ENCODE results near the gene BGN.

The BGN gene

GRCh38 chrX:153486171-153486570, 8.6 kb upstream of the BGN start:
- DNase-seq: no peak

DNA sequence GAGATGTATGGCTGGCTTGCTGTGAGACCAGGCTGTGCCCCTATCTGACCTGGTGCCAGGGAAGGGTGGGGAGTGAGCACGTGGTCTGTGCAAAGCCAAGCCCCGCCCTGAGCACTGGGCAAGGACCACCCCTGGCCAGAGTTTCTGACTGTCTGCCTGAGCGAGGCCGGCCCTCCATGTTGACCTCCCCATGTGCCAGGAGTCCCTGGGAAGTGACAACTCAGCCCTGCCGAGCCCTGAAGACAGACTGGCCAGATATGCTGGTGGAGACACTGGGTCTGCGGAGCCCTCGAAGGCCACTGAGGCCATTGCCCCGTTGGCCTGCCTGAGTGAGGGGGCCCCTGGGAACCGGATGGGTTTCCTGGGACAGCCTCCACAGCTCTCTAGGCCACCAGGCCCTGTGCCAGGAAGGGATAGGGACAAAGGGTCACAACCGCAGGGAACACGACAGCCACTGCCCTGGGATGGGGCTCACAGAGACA, 7.1 kb upstream of the BGN start:
- DNase-seq: no peak

DNA sequence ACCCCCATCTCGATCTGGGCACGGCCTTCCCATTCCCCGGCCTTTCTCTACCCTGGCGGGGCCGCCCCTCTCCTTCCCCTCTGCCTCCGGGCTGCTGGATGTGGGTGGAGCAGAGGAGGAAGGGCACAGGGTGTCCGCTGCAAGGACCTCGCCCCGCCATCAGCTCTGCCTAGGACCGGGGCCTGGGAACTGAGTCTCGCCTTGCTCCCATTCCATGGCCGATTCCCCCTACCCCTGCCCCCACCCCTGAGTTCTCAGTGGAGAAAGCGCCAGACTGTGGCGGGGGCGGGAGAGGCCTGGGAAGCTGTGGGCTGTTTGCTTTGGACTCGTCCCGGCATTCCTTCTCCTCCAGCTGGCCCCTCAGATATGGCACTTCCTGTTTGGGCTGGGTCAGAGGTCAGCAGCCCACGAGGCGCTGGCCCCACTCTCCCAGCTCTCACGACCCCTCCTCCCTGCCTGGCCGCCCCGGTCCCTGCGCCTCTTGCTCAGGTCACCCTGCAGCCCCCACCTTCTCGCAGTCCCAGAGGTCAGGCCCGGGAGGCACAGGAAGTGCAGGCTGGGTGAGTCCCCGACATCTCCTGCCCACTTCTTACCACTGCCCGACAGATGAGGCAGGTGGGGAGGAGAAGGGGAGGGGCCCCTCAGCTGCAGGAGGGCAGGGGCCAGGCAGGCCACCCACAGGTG, 6.4 kb upstream of the BGN start:
- peak; percentile 56 for DNase-seq

DNA sequence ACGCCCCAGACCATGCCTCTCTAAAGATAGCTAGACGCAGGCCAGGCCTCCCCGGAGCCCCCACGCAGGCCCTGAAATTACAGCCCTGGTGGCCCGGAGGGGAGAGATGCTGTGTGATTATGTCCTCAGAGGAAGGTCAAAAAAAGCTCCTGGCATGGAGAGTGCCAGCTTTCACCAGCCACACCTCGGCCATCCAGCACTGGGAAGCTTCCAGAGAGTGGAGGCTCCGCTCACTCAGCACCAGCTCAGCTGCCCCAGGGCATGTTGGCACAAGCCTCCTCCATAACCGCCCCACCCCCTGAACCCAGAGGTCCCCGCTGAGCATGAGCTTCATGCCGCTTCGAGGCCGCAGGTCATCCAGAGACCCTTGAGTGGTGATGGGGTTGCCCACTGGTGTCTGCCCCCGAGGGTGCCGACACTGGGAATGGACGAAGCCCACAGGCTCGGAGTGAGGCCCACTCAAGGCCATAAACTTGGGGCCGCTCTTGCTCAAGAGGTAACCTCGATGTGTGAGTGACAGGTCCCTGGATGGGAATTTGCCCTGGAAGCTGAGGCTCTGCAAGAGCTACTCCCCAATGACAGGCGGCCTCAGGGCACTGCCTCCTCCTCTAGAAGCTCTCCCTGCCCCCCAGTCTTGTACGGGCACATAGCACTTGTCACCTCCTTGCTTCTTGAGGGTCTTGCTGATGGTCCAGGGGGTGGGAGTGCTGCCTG, 4.4 kb upstream of the BGN start:
- no peak for DNase-seq

DNA sequence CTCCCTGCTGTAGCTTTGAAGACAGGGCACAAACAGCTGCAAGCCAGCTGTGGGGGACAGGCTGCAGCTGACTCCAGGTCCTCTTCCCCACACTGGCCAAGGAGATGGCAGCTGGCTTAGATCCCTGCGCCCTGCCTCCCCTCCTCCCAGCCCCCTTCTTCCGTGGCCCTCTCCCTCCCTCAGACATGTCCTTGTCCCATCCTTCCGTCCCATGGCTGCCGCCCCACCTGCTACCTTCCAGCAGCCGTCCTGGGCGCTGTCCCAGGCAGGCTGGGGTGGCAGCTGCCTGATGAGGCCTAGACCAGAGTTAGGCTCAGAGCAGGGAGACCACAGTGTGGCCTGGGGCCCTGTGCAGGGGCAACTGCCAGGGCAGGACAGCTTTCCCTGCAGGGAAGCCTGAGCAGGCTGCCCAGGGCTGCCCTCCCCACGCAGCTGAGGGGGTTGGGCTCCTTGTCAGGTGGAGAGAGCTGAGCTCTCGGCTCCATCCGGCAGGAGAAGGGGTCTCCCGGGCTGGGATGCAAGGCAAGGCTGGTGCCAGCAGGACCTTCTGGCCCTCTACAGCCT, 3.3 kb upstream of the BGN start:
- DNase-seq: no peak

GRCh38 chrX:153491918-153492317, 2.9 kb upstream of the BGN start:
- DNase-seq: no peak

GRCh38 chrX:153492543-153492942, 2.2 kb upstream of the BGN start:
- no peak for DNase-seq

DNA sequence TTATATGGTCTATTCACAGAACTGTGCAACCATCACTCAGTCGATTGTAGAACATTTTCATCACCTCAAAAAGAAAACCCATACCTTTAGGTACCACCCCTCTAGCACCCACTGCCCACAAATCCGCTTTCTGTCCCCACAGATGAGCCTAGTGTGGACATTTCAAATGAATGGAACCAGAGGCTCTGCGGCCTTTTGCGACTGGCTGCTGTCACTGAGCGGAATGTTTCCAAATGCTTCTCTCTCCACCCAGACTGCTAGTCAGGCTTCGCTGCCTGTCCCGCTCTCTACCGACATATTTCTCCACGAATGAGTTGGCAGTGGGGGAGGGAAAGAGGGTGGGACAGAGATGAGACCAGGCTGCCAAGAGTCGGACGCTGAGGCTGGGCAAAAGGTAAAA, 1.7 kb upstream of the BGN start:
- DNase-seq: no peak

DNA sequence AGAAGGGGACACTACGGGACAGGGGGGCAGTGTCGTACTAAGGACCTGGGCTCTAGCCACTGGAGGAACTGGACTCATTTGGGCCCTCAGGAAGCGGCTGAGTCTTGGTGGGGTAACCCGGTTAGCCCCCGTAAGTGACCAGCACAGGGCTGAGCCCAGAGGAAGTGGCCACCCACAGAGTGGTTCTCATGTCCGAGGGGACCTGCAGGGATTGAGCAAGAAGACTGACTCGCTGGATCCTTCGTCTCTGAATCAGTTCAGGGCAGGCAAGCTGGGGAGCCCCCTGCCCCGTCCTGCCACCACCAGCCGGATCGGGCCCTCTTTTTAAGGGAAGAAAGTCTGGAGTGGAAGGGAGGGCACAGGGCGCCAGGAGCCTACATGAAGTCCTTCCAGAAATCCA, 719 bp upstream of the BGN start:
- DNase-seq: peak; percentile 34

DNA sequence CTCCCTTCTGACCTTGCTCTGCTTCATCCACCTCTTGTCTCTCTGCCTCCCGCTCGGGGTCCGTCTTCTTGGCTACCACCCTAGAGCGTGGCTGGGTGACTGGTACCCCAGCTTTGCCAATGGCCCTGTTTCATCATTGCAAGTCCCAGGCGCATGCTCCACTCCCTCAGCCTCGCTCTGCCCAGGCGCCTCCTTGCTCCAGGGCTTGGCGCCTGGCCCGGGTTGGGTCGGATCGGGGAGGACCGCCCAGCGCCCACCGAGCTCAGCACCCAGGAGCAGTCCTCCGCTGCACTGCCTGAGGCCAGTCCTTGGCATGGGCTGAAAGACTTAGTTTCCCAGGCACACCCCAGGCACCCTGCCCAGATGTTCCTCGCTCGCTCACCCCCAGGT, 577 bp downstream of the BGN start:
- peak; percentile 68 for DNase-seq

DNA sequence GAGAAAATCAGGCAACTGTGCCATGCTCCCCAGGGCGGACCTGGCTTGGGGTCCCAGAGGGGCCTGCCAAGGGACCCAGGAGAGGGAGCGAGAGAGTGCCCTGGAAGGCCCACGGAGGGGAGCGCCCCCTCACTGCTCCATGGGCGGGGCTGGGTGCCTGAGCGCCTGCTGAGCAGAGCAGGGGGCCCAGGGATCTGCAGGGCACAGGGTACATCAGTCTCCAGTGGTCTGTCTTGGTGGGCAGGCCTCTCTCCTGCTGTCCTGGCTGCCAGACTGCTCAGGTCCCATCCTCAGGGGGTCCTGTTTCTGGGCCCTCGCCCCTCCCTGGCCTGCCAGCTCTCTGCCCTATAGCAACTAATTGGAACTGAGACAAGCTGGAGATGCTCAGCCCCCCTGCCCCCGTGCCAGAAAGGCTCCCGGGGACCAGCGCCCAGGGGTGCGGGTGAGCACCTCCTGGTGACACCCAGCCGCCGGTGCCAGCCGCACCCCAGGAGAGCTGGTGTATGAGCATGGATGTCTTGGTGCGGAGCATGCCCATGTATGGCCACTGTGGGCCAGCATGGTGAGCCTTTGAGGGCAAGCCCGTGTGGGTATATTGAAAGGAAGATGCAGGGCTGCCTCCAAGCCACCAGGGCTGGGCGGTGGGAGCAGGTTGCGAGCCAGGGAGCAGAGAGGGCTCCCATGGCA, 1.3 kb downstream of the BGN start:
- DNase-seq: no peak

GRCh38 chrX:153496590-153496959, 1.8 kb downstream of the BGN start:
- DNase-seq: no peak

DNA sequence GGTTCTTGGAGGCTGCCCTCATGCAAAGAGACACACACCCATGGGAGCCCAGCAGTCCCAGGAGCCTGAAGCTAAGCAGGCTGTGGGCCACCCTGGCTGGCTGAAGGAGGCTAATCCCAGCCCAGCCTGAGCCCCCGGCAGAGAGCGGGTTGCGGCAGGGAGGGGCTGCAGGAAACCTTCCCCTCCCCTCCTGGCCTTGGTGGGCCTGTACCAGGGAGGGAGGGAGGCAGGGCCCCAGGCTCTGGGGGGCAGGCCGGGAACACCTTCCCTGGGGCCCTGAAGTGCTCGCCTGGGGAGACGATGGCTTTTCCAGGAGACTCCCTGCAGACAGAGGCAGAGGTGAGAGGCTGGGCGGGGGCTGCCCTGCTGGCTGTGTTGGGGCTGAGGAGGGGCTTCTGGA, 3.7 kb downstream of the BGN start:
- no peak for DNase-seq

- DNase-seq: no peak
Measured at GRCh38 chrX:153499341-153499740, 4.6 kb downstream of the BGN start.

DNA sequence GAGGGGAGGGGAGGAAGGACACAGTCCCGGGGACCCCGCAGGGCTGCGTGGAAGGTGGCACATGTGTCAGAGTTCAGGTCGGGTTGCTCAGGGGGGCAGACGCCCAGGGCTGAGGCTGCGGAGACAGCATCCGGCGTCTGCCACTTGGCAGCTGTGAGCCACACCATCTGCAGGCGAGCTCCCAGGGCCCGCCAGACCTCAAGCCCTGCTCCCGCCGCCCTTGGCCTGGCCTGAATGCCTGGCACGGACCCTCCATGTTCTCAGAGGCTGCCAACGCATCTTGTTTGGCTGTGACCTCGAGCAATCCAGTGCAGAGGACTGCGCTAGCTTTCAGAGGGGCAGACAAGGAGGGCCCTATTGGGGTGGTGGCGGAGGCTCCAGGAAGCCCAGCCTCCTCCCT, 5.1 kb downstream of the BGN start:
- no peak for DNase-seq

DNA sequence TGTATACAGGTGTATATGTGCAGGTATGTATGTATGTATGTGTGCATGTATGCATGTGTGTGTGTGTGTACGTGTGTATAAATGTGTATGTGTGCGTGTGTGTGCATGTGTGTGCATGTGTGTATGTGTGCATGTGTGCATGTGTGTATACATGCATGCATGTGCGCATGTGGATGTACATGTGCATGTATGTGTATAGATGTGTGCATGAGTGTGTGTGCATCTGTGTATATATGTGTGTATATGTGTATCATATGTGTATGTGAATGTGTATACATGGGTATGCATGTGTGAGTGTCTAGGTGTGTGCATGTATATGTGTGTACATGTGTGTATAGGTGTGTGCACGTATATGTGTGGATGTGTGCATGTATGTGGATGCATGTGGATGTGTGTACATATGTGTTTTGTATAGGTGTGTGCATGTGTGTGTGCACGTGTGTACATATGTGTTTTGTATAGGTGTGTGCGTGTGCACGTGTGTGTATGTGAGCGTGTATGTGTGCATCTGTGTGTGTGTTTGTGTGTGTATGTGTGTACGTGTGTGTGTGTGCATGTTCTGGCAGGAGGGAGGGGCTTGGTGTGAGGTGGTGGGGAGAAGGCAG, 6.0 kb downstream of the BGN start:
- no peak for DNase-seq

DNA sequence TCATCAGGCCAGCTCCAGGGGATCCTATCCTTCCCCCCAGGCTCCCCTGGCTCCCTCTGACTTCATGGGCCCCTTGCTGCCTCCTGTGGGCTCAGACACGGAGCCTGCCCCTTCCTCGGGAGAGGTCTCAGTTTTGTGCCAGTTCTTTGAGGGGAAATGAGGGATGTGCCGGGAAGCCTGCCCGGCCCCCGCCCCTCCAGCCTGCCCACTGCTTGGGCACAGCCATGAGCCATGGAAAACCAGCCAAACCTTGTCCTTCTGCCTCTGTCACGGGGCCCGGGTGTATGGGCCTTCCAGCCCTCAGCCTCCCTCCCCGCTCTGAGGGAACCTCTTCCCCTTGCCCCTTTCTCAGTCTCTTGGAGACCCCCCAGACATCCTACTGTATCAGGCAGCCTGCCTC, 6.8 kb downstream of the BGN start:
- no peak for DNase-seq

GRCh38 chrX:153502131-153502530, 7.4 kb downstream of the BGN start:
- DNase-seq: no peak

- no peak for DNase-seq
Measured at GRCh38 chrX:153502796-153503195, 8.0 kb downstream of the BGN start.

- DNase-seq: no peak
Measured at GRCh38 chrX:153504445-153505016, 9.8 kb downstream of the BGN start.

DNA sequence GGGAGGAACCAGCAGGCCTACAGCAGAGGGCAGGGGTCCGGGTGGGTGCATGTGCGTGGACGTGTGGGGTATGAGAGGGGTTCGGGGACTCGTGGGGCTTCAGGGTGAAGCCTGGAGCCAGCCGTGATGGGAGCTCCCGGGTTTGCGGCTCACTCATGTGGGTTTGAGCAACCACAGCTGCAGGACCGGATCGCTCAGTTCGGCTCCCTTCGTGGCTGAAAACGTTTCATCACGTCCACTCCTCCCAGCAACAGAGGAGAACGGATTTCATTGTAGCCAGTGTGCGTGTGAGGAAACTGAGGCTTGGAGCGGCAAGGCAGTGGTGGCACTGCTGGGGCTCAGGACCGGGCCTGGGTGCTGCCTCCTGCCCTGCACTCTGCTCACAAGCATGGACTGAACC, 10.6 kb downstream of the BGN start:
- DNase-seq: no peak

- peak; percentile 57 for DNase-seq
Measured at GRCh38 chrX:153507484-153508178, 12.9 kb downstream of the BGN start.

Measured in EL (cell line).